Type B pancreatic cell (in vitro differentiated cells): Measurements from ENCODE around the gene SEL1L3. TPM values are rescaled to one million over a fixed set of nuclear protein-coding genes. Genes with fewer than 3 reads are reported as not detected.

Experiments used
- DNase-seq: peaks from one replicate; pipeline ENCODE4 v3.0.0; 2021; ENCODE audit warnings: mixed read lengths; ENCODE audit not compliant: unreplicated experiment; ENCODE audit errors: extremely low spot score
- H3K27ac Mint-ChIP-seq: 2 replicates; pipeline ENCODE4 v1.8.0; 2021; ENCODE audit warnings: mild to moderate bottlenecking, mixed read lengths
- H3K27me3 Mint-ChIP-seq: 2 replicates; pipeline ENCODE4 v1.8.0; 2021; ENCODE audit warnings: mixed read lengths
- H3K36me3 Mint-ChIP-seq: 2 replicates; pipeline ENCODE4 v1.8.0; 2021; ENCODE audit warnings: mixed read lengths
- H3K4me1 Mint-ChIP-seq: one replicate; pipeline ENCODE4 v1.8.0; 2021; ENCODE audit warnings: mixed read lengths; ENCODE audit not compliant: unreplicated experiment
- H3K4me3 Mint-ChIP-seq: 2 replicates; pipeline ENCODE4 v1.8.0; 2021; ENCODE audit warnings: mild to moderate bottlenecking, mixed read lengths
- H3K9me3 Mint-ChIP-seq: 2 replicates; pipeline ENCODE4 v1.8.0; 2021; ENCODE audit warnings: mixed read lengths
- total RNA-seq: library from RNA; stranded (reverse); gene quantifications from 2 replicates; pipeline ENCODE4 v1.2.1, GENCODE V29; 2021; ENCODE audit warnings: low replicate concordance
- TF ChIP-seq, protein P1 (sequence below): fragments of 200-600 bp; sonication (generic); conservative IDR thresholded peaks from 2 replicates; pipeline ENCODE4 v1.5.0; 2021; ENCODE audit warnings: antibody characterized with exemption, mild to moderate bottlenecking

Gene SEL1L3
- total RNA-seq, 1 donor from 2014 or later = 28.2 TPM

DNA sequence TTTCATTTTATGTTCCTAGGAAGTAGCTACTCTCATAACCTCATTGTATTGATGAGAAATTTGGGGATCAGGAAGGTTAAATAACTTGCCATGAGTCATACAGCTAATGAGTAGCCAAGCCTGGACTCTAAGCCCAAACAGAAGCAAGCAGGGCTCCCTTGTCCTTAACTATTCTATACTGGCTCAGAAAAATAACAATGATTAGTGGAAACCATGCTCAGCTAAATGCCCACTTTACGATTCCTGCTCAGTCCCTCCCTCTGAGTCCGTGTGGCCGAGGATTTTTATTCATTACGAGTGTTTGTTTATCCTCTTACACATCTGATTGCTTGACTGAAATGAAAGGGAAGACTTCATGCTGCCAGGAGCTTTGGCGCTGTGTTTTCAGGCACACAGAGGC, 106.3 kb downstream of the SEL1L3 start:
- H3K36me3 Mint-ChIP-seq = peaks cover 3% of the 10 kb centered on the region
- H3K9me3 Mint-ChIP-seq = no peaks in the 10 kb centered on the region
- TF ChIP-seq, protein P1, sequence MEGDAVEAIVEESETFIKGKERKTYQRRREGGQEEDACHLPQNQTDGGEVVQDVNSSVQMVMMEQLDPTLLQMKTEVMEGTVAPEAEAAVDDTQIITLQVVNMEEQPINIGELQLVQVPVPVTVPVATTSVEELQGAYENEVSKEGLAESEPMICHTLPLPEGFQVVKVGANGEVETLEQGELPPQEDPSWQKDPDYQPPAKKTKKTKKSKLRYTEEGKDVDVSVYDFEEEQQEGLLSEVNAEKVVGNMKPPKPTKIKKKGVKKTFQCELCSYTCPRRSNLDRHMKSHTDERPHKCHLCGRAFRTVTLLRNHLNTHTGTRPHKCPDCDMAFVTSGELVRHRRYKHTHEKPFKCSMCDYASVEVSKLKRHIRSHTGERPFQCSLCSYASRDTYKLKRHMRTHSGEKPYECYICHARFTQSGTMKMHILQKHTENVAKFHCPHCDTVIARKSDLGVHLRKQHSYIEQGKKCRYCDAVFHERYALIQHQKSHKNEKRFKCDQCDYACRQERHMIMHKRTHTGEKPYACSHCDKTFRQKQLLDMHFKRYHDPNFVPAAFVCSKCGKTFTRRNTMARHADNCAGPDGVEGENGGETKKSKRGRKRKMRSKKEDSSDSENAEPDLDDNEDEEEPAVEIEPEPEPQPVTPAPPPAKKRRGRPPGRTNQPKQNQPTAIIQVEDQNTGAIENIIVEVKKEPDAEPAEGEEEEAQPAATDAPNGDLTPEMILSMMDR = no peak
- no peaks in the 10 kb centered on the region for H3K27me3 Mint-ChIP-seq
- H3K4me1 Mint-ChIP-seq = no peaks in the 10 kb centered on the region
- H3K4me3 Mint-ChIP-seq = no peak overlapping the region
- peak overlapping the region; percentile 21 for H3K27ac Mint-ChIP-seq
- no peak for DNase-seq

DNA sequence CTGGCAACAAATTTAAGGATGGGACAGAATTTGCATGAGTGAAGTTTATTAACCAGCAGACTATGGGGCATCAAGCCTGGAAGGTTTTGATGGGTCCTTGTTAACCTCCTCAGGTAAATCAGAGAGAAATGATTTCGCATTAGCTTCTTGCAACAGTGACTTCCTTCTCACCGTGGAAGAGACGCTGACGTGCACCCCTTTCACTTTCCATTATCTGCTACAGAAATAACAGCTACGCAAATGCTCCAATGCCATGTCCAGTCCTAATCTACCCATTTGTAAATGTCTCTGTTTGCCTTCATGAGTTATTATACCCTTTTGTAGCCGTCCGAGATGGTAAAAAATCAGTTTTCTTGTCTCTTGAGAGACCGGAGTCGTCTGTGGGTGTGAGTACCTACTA, 106.9 kb downstream of the SEL1L3 start:
- no peaks in the 10 kb centered on the region for H3K4me1 Mint-ChIP-seq
- H3K9me3 Mint-ChIP-seq = no peaks in the 10 kb centered on the region
- H3K4me3 Mint-ChIP-seq = no peak overlapping the region
- H3K36me3 Mint-ChIP-seq = peaks cover 3% of the 10 kb centered on the region
- H3K27ac Mint-ChIP-seq = no peak overlapping the region
- H3K27me3 Mint-ChIP-seq = no peaks in the 10 kb centered on the region
- no peak for DNase-seq
- TF ChIP-seq, protein P1 = no peak

DNA sequence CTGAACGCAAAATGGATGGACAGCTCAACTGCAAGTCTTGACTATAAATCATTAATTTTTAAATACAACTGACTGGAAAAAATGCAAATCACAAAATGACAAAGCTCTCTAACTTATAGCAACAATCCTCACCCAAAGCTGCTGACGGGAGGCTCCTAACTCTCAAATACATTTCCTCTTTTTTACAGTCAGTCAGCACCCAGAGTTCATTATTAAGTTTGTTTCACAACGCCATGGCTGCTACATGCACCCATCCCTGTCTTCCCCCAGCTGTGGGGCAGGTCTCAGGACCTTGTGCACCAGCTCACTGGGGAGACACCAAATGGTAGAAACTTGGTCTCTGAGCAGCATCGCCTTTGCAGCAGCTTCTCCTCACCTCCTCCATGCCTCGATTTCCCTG, 109.5 kb downstream of the SEL1L3 start:
- Mint-ChIP-seq H3K4me3 (no peak overlapping the region), H3K9me3 (no peaks in the 10 kb centered on the region), H3K4me1 (no peaks in the 10 kb centered on the region), H3K27me3 (no peaks in the 10 kb centered on the region), H3K36me3 (no peaks in the 10 kb centered on the region), H3K27ac (no peak overlapping the region)
- no peak for DNase-seq
- TF ChIP-seq, protein P1 = no peak

DNA sequence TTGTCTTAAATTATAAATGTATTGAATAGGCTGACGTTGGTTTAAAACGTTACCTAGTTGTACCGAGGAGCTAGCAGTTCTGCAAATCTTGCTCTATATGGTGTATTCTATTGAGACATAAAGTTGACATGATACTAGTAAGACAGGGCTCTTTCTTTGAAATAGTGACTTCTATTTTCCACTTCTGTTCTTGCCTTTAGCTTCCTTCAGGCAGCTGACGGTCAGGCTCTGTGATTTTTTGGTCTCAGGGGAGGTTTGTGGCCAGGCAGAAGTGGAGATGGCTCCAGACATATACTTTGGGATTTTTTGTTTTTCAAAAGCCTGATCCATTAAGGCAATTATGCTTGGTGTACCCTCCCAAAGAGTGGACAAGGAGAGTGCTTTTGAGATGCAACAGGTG, 111.9 kb downstream of the SEL1L3 start:
- no peaks in the 10 kb centered on the region for H3K36me3 Mint-ChIP-seq
- H3K4me1 Mint-ChIP-seq = no peaks in the 10 kb centered on the region
- no peaks in the 10 kb centered on the region for H3K9me3 Mint-ChIP-seq
- no peak for DNase-seq
- H3K27ac Mint-ChIP-seq = no peak overlapping the region
- no peak overlapping the region for H3K4me3 Mint-ChIP-seq
- no peaks in the 10 kb centered on the region for H3K27me3 Mint-ChIP-seq
- TF ChIP-seq, protein P1 = no peak

DNA sequence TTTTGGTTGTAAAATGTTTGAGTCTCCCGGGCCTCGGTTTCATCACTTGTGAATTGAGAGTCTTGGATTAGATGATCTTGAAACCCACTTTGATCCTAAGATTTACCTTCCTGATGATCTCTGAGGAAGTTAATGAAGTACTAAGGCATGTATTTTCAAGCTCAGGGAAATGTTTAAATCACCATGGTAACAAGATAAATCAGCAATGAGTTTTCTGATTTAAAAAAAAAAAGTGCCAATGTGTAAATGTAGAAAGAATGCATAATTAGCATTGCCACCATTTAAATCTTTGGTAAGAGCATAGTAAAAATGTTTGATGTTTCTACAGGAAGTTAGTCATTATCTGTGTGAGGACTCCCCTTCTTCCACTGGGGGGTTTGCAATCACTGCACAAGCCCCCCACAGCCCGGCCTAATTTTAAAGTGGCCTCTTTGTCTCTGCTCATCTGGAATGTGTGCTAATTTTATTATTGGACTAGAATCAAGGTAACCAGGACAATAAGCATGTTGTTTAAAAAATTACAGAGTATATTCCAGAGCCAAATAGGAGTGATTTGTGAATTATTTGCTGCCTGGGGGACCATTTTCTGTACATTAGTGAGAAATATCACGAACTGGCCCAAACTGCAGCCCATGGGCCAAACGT, 113.5 kb downstream of the SEL1L3 start:
- H3K4me1 Mint-ChIP-seq = no peaks in the 10 kb centered on the region
- H3K36me3 Mint-ChIP-seq = no peaks in the 10 kb centered on the region
- H3K4me3 Mint-ChIP-seq = no peak overlapping the region
- no peak overlapping the region for H3K27ac Mint-ChIP-seq
- no peak for DNase-seq
- no peaks in the 10 kb centered on the region for H3K27me3 Mint-ChIP-seq
- no peaks in the 10 kb centered on the region for H3K9me3 Mint-ChIP-seq
- TF ChIP-seq, protein P1 = no peak

DNA sequence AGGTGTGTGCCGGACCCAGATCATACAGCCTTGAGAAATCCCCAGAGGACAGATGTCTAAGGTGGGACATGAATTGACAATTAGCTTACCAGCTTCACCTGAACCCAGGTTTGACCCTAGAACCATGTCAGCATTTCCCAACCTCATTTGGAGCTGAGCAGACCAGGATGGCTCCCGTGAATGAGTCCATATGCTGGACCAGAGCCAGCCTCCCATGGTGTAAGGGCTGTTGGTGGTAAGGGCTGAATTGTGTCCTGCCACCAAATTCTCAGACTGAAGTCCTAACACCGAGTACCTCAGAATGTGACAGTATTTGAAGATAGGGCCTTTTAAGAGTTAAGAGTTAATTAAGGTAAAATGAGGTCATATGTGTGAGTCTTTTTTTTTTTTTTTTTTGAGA, 118.8 kb downstream of the SEL1L3 start:
- Mint-ChIP-seq H3K9me3 (no peaks in the 10 kb centered on the region), H3K4me1 (no peaks in the 10 kb centered on the region), H3K27ac (no peak overlapping the region), H3K36me3 (no peaks in the 10 kb centered on the region), H3K27me3 (no peaks in the 10 kb centered on the region), H3K4me3 (no peak overlapping the region)
- TF ChIP-seq, protein P1 = no peak
- no peak for DNase-seq
